Left colon (tissue), 2 donors: ENCODE results near the gene MITF. TPM values are rescaled to one million over a fixed set of nuclear protein-coding genes. Genes with fewer than 3 reads are reported as not detected.

Experiments used
- ATAC-seq: fragments of 200-7000 bp; cut with Tn5 transposase; one replicate; pipeline ENCODE4 v1.9.1; 2020; ENCODE audit warnings: mild to moderate bottlenecking, moderate library complexity
- DNase-seq, 2 donors: peaks; one replicate each; pipeline ENCODE4 v3.0.0-alpha.2; 2020
- intact Hi-C, 2 donors: fragments of 100-400 bp; cut with DNase I in 1 of 2; cut with micrococcal nuclease in 1 of 2; formaldehyde crosslinking; loops; one replicate each; pipeline versions ENCODE4 v1.11.2 to v1.14.0; 2022; cut with DNase I, micrococcal nuclease
- total RNA-seq, 2 donors: library from RNA; stranded (reverse); fragmentation: NEBNext Ultra II Directional; extraction: Animal tissue kit (Norgen Biotek cat#: 25700); gene quantifications; one replicate each; pipeline ENCODE4 v1.2.1, GENCODE V29; 2021
- donor health status: DM: no; HTN: no; CAD: no.
- donor health status: DM: yes; HTN: yes; CAD: no.

Gene MITF
- total RNA-seq, 2 donors from 2014 or later = 3.6 to 9.3 TPM

DNA sequence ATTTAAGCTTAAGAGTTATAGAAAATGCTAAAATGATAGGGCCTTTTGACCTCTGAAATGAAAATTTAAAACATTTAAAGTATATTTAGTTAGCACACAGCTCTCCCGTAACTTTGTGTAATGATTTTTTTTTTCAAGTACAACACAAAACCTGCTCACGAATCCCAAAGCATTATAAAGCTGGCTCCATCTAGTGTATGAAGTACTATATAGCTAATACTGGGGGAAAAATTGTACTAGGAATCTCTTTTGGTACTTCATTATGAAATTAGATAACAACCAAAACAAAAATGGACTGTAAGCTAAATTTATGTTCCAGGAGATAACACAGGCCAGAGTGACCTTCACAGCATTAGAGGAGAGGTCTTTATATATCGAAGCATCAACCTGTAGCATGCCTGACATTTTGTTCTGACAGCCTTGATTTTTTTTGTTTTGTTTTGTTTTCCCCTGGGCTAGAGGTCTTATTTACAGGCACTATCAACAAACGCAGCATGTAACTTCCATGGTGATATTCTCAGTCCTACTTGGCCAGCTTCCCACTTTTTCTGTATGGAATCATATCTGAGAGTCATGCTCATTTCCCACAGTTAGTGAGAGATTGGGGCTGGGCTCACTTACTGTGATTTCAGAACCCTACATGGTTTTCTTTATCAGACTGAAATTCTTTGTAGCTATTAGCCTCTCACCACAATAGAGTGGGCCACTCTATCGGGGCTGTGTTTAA, 116.3 kb downstream of the MITF start:
- DNase-seq = no peak
- intact Hi-C loops = loop anchor here in 1 of 2 donors (10.0 kb wide), 1 partner anchor 161 kb away; no protein-coding TSS in a partner anchor

DNA sequence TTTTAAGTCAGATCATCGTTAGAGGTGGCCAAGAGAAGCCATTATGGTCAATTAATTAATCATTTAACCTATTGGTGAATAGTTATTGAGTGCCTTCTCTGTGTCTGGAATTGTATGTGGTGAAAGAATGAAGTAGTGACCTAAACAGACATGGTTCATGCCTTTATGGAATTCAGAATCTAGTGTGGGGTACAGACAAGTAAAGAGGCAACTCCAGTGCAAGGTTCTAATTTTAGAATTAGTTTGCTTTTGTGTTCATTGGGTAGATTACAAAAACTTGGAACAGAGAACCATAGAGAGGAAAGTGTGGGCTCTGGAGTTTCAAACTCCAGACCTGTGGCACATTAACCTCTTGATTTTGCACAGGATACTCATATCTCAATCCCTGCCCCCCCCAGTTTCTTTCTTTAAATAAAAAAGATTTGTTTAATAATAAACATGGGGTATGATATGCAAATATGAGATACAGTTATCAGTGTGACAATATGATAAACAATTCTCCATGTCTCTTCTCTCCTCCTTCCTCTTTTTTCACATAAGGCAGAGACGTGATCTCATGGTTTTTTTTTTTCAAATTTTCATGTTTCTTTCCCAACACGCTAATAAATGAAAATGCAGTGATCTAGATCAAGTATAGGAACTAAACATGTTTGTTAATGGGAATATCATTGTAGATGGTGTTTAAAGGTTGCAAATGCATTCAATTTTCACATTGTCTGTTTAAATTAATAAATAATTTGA, 117.9 kb downstream of the MITF start:
- intact Hi-C loops = loop anchor here in 1 of 2 donors (10.0 kb wide), 1 partner anchor 162 kb away; no protein-coding TSS in a partner anchor
- DNase-seq (no peak), ATAC-seq (no peak)

More for the DNA sequence above, 116.3 kb downstream of the MITF start:
- no peak for ATAC-seq

DNA sequence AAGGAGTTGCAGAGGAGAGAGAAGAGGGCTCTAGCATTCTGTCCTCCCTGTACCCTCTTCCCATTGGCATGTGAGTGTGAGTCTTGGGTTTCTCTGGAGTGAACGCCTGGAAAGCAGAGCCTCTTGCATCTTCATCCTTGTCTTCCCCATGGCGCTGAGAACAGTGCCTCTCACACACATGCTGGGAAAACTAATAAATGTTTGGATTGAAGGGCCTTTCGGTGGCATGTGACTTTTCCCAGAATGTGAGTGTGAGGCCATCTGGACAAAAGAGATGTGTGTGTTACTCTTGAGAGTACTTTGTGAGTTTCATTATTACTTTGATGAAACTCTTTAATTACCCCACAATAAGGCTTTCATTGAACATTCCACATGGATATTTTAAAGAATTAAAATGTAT, 122.3 kb downstream of the MITF start:
- ATAC-seq (no peak), DNase-seq (no peak)
- intact Hi-C loops = no loop called here

DNA sequence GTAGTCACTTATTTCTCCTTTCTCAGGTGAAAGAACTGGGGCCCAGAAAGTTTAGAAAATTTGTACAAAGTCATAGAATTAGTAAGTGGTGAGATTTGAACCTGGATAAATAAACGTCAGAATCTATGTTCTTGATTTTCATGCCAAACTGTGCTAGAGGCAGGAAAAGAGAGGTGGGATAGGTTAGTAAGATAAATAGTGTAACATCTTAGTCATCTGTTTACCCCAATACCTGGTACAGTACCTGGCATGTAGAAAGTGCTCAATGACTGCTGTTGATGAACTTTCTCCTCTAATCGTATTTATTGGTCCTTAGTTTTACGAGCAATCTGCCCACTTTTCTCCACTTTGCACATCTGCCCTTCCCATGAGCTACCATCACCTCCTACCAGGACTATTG, 124.9 kb downstream of the MITF start:
- intact Hi-C loops = no loop called here
- no peak for DNase-seq
- ATAC-seq = no peak

DNA sequence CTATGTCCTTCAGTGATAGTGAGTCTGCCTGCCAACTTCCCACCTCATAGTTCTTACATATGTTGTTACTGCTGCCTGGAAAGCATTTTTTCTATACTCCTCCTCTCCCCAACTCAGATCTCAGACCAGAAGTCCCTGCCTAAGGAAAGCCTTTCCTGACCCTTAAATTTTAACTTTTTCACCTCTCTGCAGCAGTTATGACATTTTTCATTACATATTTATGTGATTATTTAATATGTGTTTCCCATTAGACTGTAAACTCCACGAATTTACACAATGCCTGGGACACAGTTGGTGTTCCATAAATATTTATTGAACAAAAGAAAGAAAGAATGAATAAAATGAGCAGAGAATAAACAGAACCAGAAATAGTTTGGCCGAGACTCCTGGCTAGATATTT, 125.5 kb downstream of the MITF start:
- DNase-seq (no peak), ATAC-seq (no peak)
- intact Hi-C loops = no loop called here

DNA sequence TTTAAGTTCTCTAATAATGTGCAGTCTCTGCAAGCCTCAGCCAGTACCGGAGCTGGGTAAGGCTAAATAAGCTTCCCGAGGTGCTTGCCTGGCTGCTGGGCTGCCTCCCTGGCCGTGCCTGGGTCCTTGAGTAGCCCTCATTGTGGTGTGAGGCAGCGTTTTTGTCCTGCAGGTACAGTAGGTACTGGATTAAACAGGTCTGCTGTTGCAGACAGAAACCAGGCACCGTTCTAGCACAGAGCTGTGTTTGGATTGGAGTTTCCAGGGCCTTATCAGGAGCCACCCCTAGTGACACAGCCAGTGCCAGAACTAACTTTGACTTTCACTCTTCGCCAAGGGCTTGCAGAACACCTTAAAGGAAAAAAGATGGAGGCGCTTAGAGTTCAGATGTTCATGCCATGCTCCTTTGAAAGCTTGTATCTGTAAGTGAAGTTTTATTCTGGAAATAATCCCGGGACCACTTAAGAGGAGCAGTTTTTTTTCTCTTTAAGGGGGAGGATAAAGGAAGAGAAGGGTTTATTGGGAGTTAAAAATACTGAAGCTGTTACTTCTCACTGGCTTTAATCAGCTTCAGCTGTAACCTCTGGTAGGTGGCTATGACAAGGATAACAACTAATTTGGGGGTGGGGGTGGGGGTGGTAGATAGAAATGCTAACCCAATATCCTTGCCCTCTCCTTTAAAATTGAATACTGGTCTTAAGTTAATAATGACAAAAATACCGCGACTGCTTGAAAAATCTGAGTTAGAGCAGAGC, 126.8 kb downstream of the MITF start:
- peak; percentile 57 for ATAC-seq
- DNase-seq = no peak
- intact Hi-C loops = no loop called here

DNA sequence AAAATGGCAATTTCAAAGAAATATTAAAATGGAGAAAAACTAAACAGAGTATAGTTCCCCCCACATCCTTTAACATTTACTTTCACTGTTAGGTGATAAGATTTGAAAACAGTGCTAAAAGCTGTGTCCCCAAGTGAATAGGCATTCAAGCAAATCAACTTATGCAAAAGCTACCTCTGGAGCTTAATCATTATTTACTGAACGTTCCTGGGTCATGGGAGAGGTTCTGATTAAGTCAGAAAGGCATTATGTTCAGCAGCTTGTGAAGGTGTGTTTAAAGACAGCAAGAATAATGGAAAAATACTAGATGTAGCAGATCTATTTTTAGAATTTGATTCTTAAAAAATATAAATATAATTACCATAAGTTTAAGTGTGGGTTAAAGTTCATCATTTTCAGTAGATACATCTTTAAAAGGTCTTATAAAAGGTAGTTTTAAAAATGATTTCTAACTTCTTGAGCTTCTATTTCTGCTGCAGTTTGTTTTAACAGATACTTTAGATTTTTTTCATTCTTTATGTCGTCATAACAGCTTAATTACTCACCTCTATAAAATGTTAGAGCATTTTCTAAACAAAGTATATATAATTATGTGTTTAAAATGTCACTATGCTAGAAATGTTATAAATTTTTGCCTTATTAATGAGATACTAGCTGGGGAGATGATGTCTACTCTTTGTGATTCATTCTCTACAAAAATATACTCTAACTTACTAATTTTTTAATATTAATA, 127.9 kb downstream of the MITF start:
- ATAC-seq = no peak
- intact Hi-C loops = no loop called here
- no peak for DNase-seq

DNA sequence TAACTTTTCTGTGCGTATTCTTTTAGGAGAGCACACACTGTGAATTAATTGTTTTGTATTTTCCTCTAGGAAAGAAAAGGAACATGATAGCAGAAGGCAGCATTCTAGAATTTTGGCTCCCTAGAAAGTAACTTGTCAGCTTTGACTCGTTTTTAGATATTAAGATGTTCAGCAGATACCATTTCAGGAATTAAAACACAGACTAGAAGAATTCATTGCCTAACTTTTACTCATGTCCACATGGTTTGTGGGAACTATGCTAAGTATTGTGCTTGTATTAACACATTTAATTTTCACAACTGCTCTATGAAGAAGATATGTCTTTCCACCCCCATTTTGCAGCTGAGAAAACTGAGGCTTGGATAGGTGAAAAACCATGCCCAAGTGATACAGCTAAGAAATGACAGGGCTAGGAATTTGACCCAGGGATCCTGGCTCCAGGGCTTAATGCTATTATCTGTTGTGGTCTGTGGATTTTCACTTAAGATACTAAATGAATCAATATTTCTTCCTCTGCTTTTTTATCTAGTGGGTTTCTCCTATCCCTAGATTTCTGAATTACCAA, 128.8 kb downstream of the MITF start:
- intact Hi-C loops = no loop called here
- DNase-seq (no peak), ATAC-seq (no peak)

DNA sequence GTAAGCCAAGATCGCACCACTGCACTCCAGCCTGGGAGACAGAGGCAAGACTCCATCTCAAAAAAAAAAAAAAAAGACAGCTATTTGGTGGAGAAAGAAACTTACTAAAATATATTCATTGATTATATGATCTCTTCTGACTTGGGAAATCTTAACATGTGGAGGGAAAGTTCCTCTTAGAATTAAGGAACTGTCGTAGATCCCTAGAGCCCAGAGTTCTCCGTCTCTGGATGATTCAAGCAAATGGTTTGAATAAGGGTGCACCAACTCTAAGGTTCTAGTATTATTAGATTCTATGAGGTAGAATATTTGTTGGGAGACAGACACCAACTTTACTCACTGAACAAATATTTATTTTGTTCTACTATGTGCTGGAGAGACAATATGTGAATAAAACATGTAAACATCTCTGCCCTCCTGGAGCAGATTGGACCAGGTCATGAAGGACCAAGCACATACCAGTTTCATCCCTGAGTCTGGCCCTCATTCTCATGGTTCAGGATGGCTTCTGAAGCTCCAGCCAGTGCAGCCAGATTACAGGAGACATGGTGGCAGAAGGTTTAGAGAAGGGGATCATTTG, 129.7 kb downstream of the MITF start:
- DNase-seq (no peak), ATAC-seq (no peak)
- intact Hi-C loops = no loop called here

DNA sequence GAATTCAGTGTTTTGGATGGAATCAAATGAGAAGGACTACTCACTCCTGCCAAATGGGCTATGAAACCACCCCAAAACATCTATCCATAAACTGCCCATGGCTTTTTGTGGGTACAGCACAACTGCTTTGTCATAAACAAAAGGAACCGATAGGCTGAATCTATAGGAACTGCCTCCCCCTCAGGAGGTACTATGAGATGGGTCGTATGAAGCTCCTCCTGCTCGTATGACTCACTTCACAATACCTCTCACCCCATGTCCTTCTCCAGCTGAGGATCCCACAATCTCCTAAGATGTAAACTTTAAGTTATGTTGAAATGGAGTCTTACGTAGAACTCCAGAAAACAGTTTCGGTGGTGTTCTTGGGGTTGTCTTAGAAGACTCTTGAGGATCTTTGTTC, 130.4 kb downstream of the MITF start:
- intact Hi-C loops = no loop called here
- ATAC-seq = no peak
- DNase-seq = no peak

DNA sequence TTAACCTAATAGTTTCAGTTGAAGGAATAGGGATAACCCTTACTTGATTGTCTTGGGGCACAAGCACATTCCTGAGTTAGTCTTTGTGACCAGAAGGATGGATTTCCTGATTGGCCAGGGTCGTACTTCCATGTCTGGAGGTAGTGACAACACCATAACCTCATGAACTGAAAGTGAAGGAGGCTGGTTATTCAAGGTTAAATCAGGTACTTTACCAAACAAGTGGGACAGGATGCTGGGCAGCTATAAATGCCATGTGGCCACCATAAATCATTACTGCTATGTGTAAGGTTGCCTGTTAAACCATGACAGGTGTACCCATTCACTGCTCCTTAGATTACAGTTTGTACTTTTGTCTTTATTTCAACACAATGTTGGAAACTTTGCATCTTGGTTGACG, 132.0 kb downstream of the MITF start:
- ATAC-seq (peak; percentile 31), DNase-seq (no peak)

DNA sequence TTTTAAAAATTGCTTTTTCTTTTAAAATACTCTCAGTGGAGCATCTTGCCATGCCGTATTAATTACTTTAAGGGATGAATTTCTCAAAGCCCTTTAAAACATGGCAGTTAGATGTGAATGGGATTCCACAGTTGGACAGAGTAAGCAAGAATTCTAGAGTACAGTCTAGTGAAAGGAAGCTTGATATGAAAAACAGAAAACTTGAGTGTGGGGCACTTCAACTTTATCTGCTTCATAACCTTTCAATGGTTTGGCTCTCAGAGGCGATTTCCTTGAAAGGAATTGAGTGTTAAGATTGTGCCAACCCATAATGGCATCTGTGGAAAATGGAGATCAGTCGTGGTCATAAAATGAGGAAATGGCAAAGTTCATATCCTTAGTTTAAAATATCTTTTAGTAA, 132.6 kb downstream of the MITF start:
- ATAC-seq = no peak
- DNase-seq = no peak

More for the DNA sequence above, 132.0 kb downstream of the MITF start:
- intact Hi-C loops = no loop called here

DNA sequence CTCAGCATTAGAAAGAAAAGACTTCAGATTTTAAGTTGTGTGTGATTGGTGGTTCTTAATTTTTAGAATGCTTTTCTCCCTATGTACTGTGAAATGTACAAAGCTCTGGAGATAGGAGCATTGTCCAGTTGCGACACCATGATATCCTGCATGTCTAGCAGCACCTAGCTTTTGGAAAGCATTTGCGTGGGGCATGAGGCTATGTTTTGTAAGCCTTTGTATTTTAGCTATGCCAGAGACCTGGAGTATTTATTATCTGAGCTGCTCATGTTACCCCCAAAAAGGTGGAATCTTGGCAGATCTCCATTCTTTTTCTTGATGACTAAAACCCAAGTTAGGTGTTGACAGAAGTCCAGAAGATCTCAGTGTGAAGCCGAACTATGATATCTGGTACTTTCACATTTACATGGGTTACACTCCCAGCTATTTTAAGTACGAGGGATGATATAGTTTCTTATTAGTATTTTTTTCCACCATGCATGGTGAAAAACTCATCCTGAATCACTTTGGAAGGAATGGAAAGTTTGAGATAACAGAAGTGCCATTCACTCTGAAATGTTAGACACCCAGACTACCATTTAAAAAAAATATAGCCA, 133.6 kb downstream of the MITF start:
- intact Hi-C loops = no loop called here
- no peak for DNase-seq

More for the DNA sequence above, 132.6 kb downstream of the MITF start:
- intact Hi-C loops = no loop called here

DNA sequence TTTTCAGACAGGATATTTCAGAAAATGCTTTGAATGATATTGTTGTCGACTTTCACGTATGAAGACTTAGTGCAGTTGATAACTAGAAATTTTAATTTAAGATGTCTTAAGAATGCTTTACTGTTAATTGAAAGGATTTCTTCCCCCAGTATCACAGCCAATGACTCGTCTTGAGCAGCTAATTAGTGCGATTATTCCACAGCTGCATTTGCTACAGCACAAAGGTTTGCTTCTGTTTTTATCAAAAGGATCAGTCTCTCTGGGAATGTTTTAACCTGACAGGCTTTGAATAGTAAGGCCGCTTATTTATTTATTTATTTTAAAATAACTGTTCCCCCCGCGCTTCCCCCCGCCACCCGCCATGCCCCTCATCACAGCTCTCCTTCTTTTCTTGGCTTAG, 136.8 kb downstream of the MITF start:
- intact Hi-C loops = no loop called here
- ATAC-seq = no peak
- no peak for DNase-seq

More for the DNA sequence above, 133.6 kb downstream of the MITF start:
- no peak for ATAC-seq

DNA sequence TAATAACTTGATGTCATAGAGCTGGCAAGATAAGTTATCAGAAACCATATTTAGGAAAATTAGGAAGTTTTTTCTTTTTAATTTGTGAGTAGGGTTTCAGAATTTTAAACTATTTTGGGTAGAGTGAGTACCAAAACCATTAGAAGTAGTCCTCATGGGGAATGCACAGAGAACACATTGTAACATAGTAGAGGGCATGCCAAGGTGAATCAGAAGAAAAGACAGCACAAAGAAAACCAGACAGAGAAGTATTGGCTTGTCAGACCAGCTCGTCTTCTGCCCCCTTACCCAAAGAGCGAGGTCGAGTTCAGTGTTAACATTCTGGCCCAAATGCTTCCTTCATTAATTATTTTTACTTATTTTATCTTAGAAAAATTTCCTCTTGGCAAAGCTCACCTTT, 139.0 kb downstream of the MITF start:
- ATAC-seq (no peak), DNase-seq (no peak)
- intact Hi-C loops = no loop called here

DNA sequence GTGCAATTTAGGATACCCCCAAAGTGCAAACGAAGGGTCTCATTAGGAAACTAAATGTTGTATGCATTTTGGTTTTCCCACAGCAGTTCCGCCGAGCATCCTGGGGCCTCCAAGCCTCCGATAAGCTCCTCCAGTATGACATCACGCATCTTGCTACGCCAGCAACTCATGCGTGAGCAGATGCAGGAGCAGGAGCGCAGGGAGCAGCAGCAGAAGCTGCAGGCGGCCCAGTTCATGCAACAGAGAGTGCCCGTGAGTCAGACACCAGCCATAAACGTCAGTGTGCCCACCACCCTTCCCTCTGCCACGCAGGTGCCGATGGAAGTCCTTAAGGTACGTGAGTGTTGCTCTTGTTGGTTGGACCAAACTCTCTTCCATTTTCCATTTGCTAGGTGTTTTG, 139.8 kb downstream of the MITF start:
- intact Hi-C loops = no loop called here
- no peak for DNase-seq

DNA sequence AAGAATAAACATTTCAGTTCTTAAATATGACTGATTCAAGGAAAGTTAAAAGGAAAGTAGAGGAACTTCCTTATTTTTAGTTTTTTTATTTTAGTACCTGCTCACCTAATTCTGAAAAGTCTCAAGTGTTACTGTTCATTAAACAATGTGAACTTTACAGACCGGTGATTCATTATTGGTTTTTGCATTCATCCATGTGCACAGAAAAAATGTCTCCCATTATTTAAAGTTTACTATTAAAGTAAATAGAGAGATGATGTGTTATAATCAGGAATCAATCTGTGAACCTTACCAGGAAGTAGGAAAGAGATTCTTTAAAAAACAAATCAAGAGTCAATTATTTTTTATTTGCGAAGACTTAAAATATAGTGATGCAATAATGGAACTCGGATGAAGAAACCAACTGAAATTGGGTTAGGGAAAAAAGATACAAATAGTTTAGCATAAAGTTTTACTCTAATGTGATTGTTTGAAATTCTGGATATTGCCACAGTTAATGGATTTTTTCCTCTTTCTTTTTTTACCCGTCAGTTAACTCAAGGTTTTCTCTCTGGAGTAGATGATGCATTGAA, 140.9 kb downstream of the MITF start:
- intact Hi-C loops = no loop called here
- ATAC-seq (no peak), DNase-seq (no peak)

More for the DNA sequence above, 139.8 kb downstream of the MITF start:
- ATAC-seq = no peak

DNA sequence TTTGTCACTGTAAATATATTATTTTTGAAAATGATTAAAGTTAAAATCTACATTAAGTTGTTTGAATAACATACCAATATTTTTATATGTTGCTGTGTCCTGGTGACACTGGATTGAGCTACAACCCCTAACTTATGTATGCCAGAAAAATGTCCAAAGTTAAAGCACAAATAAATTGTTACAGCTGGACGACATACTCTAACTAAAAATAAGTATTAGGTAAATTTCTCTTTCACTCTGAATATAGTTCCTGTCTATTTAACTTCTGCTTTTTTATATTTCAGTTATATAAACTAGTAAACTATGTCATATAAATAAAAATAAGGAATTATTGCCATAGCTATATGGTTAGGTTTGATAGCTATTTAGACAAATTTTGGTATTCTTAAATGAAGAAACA, 141.8 kb downstream of the MITF start:
- ATAC-seq = no peak
- intact Hi-C loops = no loop called here
- DNase-seq = no peak
